ENCODE results near the gene MRGPRE.
"Not testable (repeated sequence)": the region's sequence is repeated elsewhere in the genome, so short reads cannot be mapped to it uniquely, and the experiment has no call there.

- TF ChIP-seq, protein P1, sequence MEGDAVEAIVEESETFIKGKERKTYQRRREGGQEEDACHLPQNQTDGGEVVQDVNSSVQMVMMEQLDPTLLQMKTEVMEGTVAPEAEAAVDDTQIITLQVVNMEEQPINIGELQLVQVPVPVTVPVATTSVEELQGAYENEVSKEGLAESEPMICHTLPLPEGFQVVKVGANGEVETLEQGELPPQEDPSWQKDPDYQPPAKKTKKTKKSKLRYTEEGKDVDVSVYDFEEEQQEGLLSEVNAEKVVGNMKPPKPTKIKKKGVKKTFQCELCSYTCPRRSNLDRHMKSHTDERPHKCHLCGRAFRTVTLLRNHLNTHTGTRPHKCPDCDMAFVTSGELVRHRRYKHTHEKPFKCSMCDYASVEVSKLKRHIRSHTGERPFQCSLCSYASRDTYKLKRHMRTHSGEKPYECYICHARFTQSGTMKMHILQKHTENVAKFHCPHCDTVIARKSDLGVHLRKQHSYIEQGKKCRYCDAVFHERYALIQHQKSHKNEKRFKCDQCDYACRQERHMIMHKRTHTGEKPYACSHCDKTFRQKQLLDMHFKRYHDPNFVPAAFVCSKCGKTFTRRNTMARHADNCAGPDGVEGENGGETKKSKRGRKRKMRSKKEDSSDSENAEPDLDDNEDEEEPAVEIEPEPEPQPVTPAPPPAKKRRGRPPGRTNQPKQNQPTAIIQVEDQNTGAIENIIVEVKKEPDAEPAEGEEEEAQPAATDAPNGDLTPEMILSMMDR (IDR thresholded peaks at IDR 0.05; ENCODE audit: borderline replicate concordance, extremely low read depth, low read length, poor library complexity, severe bottlenecking): not testable (repeated sequence)
- not testable (repeated sequence) for TF ChIP-seq EZH2 (IDR thresholded peaks at IDR 0.05; ENCODE audit: borderline replicate concordance, low read depth, low read length, severe bottlenecking)
Measured at GRCh38 chr11:3273629-3274028, 41.4 kb upstream of the MRGPRE start.
